HepG2 (cell line): ENCODE measurements around the gene ITGA2. TPM values are rescaled to one million over a fixed set of nuclear protein-coding genes. Genes with fewer than 3 reads are reported as not detected.

Experiments
- ARID4A ChIP-seq: sonication (generic); formaldehyde crosslinking; IDR thresholded peaks from 2 replicates; pipeline ENCODE4 v1.5.0; 2020; ENCODE audit warnings: mild to moderate bottlenecking, missing genetic modification reagents, borderline replicate concordance
- DNMT3B ChIP-seq: conservative IDR thresholded peaks from 2 replicates; pipeline ENCODE4 v1.6.1; 2016; ENCODE audit warnings: missing biosample characterization, control low read depth
- EEA1 ChIP-seq: sonication (generic); formaldehyde crosslinking; IDR thresholded peaks from 2 replicates; pipeline ENCODE4 v1.5.1; 2020; ENCODE audit warnings: mild to moderate bottlenecking, missing genetic modification reagents, borderline replicate concordance
- FOXM1 ChIP-seq: sonication (generic); formaldehyde crosslinking; IDR thresholded peaks from 2 replicates; pipeline ENCODE4 v1.5.0; 2020; ENCODE audit warnings: missing genetic modification reagents
- HDAC2 ChIP-seq: sonication (generic); formaldehyde crosslinking; IDR thresholded peaks from 2 replicates; pipeline ENCODE4 v1.4.0; 2020; ENCODE audit warnings: missing genetic modification reagents
- LCORL ChIP-seq, 2 experiments: fragments of 450-650 bp in 1 of 2; sonication (generic) in 1 of 2; formaldehyde crosslinking in 1 of 2; IDR thresholded peaks; 2 replicates each; pipeline versions ENCODE4 v1.5.0 to v1.6.1; 2017 to 2020; ENCODE audit warnings: antibody characterized with exemption in 1 of 2, missing genetic modification reagents in 1 of 2
- NFE2L1 ChIP-seq: sonication (generic); formaldehyde crosslinking; IDR thresholded peaks from 2 replicates; pipeline ENCODE4 v1.4.0; 2020; ENCODE audit warnings: missing genetic modification reagents, mild to moderate bottlenecking, borderline replicate concordance
- NFYB ChIP-seq: sonication (generic); formaldehyde crosslinking; IDR thresholded peaks from 2 replicates; pipeline ENCODE4 v1.4.0; 2020; ENCODE audit warnings: missing genetic modification reagents
- PHB2 ChIP-seq: fragments of 450-650 bp; IDR thresholded peaks from 2 replicates; pipeline ENCODE4 v1.6.1; 2018; ENCODE audit not compliant: partially characterized antibody
- POLR2AphosphoS5 ChIP-seq: IDR thresholded peaks from 2 replicates; pipeline ENCODE4 v1.6.1; 2012; ENCODE audit warnings: low read depth, low read length
- SRSF1 ChIP-seq: fragments of 200-400 bp; formaldehyde crosslinking; optimal IDR thresholded peaks from 2 replicates; pipeline ENCODE3; 2017; ENCODE audit warnings: mild to moderate bottlenecking, low read depth, low read length, moderate library complexity
- TCF7 ChIP-seq: sonication (generic); IDR thresholded peaks from 2 replicates; pipeline ENCODE4 v1.6.1; 2016; ENCODE audit warnings: antibody characterized with exemption, low read depth
- YY1 ChIP-seq: IDR thresholded peaks from 2 replicates; pipeline ENCODE4 v1.6.1; 2011; ENCODE audit warnings: low read length, low read depth, moderate library complexity, mild to moderate bottlenecking; ENCODE audit not compliant: insufficient read depth, insufficient replicate concordance
- ZBTB38 ChIP-seq: sonication (generic); formaldehyde crosslinking; IDR thresholded peaks from 2 replicates; pipeline ENCODE4 v1.5.1; 2020; ENCODE audit warnings: mild to moderate bottlenecking, missing genetic modification reagents
- ZC3H13 ChIP-seq: sonication (generic); formaldehyde crosslinking; IDR thresholded peaks from 2 replicates; pipeline ENCODE4 v1.8.1; 2023; ENCODE audit warnings: mild to moderate bottlenecking, missing genetic modification reagents, moderate library complexity
- ZFY ChIP-seq: sonication (generic); formaldehyde crosslinking; IDR thresholded peaks from 2 replicates; pipeline ENCODE4 v1.4.0; 2020; ENCODE audit warnings: missing genetic modification reagents
- ZNF205 ChIP-seq: IDR thresholded peaks from 2 replicates; pipeline ENCODE4 v1.6.1; 2018; ENCODE audit warnings: missing biosample characterization, missing genetic modification reagents
- ZNF350 ChIP-seq: sonication (generic); formaldehyde crosslinking; IDR thresholded peaks from 2 replicates; pipeline ENCODE4 v1.4.0; 2020; ENCODE audit warnings: mild to moderate bottlenecking, low read depth, missing genetic modification reagents, borderline replicate concordance
- ZNF382 ChIP-seq: sonication (generic); formaldehyde crosslinking; IDR thresholded peaks from 2 replicates; pipeline ENCODE4 v1.5.0; 2020; ENCODE audit warnings: missing genetic modification reagents, mild to moderate bottlenecking, borderline replicate concordance
- ZNF740 ChIP-seq: sonication (generic); formaldehyde crosslinking; IDR thresholded peaks from 2 replicates; pipeline ENCODE4 v1.4.0; 2020; ENCODE audit warnings: missing genetic modification reagents
- ZXDC ChIP-seq: sonication (generic); formaldehyde crosslinking; IDR thresholded peaks from 2 replicates; pipeline ENCODE4 v1.5.0; 2020; ENCODE audit warnings: mild to moderate bottlenecking, missing genetic modification reagents
- polyA plus RNA-seq, 8 experiments: library from polyadenylated mRNA; depleted of rRNA in 3 of 8; stranded (reverse) in 7 of 8; unstranded in 1 of 8; fragments of >200 nt; fragmentation: Illumina TruSeq in 4 of 8; extraction: Trizol in 4 of 8; gene quantifications; 2 replicates each; pipeline versions ENCODE4 v1.2.1 to v1.2.3, GENCODE V29; 2011 to 2016; ENCODE audit warnings: low read depth in 4 of 8, missing spikeins in 1 of 8, mixed read lengths in 1 of 8; ENCODE audit not compliant: insufficient read depth in 1 of 8
- total RNA-seq, 5 experiments: library from RNA; depleted of rRNA; stranded (reverse); fragments of >200 nt; fragmentation: Illumina TruSeq; extraction: Trizol; gene quantifications; 2 replicates each; pipeline ENCODE4 v1.2.3, GENCODE V29; 2016; ENCODE audit warnings: low read depth in 1 of 5

Gene ITGA2
- total and polyA plus RNA-seq, 2 of the 13 experiments (the other 11 are each of a cell fraction or from before 2014, with no cell fraction given) = 15.8 to 58.3 TPM

- TF ChIP-seq YY1 (peak; percentile 42), ZC3H13 (CRISPR knock-in tag) (no peak), HDAC2 (no peak), ZBTB38 (CRISPR knock-in tag) (peak; percentile 5), NFYB (CRISPR knock-in tag) (no peak), FOXM1 (CRISPR knock-in tag) (no peak), ZXDC (no peak; the same call in 1 of the 2 replicates), ARID4A (CRISPR knock-in tag) (peak; percentile 83; the same call in 1 of the 2 replicates), LCORL (IDR thresholded peaks at IDR 0.05) (no peak), LCORL (CRISPR knock-in tag; IDR thresholded peaks at IDR 0.05) (peak; percentile 40; the same call in 1 of the 2 replicates), ZNF740 (CRISPR knock-in tag) (no peak), NFE2L1 (CRISPR knock-in tag) (no peak), EEA1 (CRISPR knock-in tag) (no peak), DNMT3B (CRISPR knock-in tag) (0 out of 2 replicates have a peak, but pooled peaks have one; percentile 66), ZNF382 (CRISPR knock-in tag) (no peak), PHB2 (no peak), ZNF205 (CRISPR knock-in tag) (no peak; the same call in 1 of the 2 replicates), POLR2AphosphoS5 (peak; percentile 94), TCF7 (no peak), ZNF350 (CRISPR knock-in tag) (peak; percentile 58; the same call in 1 of the 2 replicates), ZFY (CRISPR knock-in tag) (peak; percentile 87), SRSF1 (peak; percentile 38)
Observed at GRCh38 chr5:53109443-53110127, 120.4 kb downstream of the ITGA2 start, which contains the start of gene MOCS2 (continued).
